ENCODE data around the gene ACVR2A. TPM values are rescaled to one million over a fixed set of nuclear protein-coding genes. Genes with fewer than 3 reads are reported as not detected.

ACVR2A gene
- polyA plus RNA-seq, 1 donor from 2014 or later, result 139 TPM

DNA sequence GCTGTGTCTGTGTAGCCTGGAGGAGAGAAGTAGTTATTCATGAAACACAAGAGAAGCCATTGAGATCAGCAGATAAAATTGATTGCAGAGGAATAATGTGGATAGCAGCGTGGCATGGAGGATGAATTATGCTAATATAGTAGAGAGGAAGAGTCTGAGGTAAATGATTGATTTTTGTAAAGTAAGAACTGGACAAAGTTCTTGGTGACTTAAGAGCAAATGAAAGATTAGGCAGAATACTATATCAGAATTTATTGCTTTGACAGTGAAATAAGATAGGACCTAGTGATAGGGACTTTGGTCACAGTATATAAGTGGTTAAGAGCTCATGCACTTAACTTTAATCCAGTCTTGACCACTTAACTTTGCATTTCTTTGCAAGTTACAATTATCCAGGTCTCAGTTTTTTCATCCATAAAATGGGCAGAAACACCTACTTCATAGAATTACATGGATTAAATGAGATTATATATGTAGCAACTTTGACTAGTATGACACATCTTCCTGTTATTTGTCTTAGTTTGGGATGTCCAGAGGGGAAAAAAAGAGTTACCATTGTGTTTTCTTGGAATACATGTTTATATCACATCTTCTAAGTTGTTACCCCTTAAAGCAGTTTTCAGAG is 29.1 kb downstream of the ACVR2A start:
- Histone ChIP-seq H3K9me3 (ENCODE audit: low read length) (no peaks in the 10 kb centered on the region), H3K27ac (ENCODE audit: low read length) (no peak overlapping the region), H3K79me2 (replicated peaks; ENCODE audit: insufficient read depth, low read length) (peaks cover 100% of the 10 kb centered on the region), H3F3A (ENCODE audit: insufficient read depth, low read length, poor library complexity, severe bottlenecking) (no peaks in the 10 kb centered on the region), H3K27me3 (ENCODE audit: insufficient read depth, low read depth, low read length) (no peaks in the 10 kb centered on the region), H2AFZ (ENCODE audit: low read depth, low read length) (no peak overlapping the region), H3K4me2 (ENCODE audit: low read length) (no peak overlapping the region), H3K36me3 (ENCODE audit: insufficient read depth, low read length) (no peaks in the 10 kb centered on the region), H3K9ac (ENCODE audit: low read length) (no peak overlapping the region), H3K9me2 (ENCODE audit: insufficient read depth, low read length) (no peaks in the 10 kb centered on the region), H4K20me1 (ENCODE audit: insufficient read depth) (peaks cover 47% of the 10 kb centered on the region), H3K4me3 (ENCODE audit: low read length) (no peak overlapping the region)
- no peak for TF ChIP-seq EP300 (conservative IDR thresholded peaks at IDR 0.05; ENCODE audit: poor library complexity, severe bottlenecking)
- TF ChIP-seq, protein P1, sequence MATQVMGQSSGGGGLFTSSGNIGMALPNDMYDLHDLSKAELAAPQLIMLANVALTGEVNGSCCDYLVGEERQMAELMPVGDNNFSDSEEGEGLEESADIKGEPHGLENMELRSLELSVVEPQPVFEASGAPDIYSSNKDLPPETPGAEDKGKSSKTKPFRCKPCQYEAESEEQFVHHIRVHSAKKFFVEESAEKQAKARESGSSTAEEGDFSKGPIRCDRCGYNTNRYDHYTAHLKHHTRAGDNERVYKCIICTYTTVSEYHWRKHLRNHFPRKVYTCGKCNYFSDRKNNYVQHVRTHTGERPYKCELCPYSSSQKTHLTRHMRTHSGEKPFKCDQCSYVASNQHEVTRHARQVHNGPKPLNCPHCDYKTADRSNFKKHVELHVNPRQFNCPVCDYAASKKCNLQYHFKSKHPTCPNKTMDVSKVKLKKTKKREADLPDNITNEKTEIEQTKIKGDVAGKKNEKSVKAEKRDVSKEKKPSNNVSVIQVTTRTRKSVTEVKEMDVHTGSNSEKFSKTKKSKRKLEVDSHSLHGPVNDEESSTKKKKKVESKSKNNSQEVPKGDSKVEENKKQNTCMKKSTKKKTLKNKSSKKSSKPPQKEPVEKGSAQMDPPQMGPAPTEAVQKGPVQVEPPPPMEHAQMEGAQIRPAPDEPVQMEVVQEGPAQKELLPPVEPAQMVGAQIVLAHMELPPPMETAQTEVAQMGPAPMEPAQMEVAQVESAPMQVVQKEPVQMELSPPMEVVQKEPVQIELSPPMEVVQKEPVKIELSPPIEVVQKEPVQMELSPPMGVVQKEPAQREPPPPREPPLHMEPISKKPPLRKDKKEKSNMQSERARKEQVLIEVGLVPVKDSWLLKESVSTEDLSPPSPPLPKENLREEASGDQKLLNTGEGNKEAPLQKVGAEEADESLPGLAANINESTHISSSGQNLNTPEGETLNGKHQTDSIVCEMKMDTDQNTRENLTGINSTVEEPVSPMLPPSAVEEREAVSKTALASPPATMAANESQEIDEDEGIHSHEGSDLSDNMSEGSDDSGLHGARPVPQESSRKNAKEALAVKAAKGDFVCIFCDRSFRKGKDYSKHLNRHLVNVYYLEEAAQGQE (IDR thresholded peaks at IDR 0.05; ENCODE audit: borderline replicate concordance), result no peak
- TF ChIP-seq SMC3 (conservative IDR thresholded peaks at IDR 0.05; ENCODE audit: poor library complexity), result no peak
- TF ChIP-seq EZH2 (IDR thresholded peaks at IDR 0.05; ENCODE audit: borderline replicate concordance, insufficient read depth, low read length, poor library complexity, severe bottlenecking), result no peak
- TF ChIP-seq RAD21 (conservative IDR thresholded peaks at IDR 0.05), result no peak
- no peak for TF ChIP-seq POLR2AphosphoS5 (IDR thresholded peaks at IDR 0.05)
- TF ChIP-seq, protein P2, sequence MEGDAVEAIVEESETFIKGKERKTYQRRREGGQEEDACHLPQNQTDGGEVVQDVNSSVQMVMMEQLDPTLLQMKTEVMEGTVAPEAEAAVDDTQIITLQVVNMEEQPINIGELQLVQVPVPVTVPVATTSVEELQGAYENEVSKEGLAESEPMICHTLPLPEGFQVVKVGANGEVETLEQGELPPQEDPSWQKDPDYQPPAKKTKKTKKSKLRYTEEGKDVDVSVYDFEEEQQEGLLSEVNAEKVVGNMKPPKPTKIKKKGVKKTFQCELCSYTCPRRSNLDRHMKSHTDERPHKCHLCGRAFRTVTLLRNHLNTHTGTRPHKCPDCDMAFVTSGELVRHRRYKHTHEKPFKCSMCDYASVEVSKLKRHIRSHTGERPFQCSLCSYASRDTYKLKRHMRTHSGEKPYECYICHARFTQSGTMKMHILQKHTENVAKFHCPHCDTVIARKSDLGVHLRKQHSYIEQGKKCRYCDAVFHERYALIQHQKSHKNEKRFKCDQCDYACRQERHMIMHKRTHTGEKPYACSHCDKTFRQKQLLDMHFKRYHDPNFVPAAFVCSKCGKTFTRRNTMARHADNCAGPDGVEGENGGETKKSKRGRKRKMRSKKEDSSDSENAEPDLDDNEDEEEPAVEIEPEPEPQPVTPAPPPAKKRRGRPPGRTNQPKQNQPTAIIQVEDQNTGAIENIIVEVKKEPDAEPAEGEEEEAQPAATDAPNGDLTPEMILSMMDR (IDR thresholded peaks at IDR 0.05; ENCODE audit: poor library complexity, severe bottlenecking), result no peak
- TF ChIP-seq TAF1 (IDR thresholded peaks at IDR 0.05; ENCODE audit: low read depth), result no peak
- TF ChIP-seq MXI1 (conservative IDR thresholded peaks at IDR 0.05; ENCODE audit: poor library complexity, severe bottlenecking), result no peak

DNA sequence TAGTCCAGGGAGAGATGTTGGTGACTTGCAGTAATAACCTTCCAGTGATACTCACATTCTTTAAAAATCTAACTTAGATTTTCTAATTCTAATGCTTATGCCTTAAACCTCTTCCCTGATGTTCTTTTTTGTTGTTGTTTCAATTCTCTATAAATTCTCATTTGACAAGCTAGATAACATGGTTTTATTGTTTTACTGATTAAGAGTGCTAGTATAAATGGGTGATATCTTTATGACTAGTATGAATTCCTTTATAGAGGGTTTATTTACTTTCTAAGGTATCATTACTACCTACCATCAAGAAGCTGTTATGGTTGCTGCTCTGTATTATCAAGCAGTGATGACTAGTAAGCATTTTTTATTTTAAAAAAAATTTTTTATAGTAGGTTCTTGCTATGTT is 35.0 kb downstream of the ACVR2A start:
- H4K20me1 ChIP-seq (ENCODE audit: insufficient read depth), result peaks cover 31% of the 10 kb centered on the region
- peaks cover 99% of the 10 kb centered on the region for H3K79me2 ChIP-seq (replicated peaks; ENCODE audit: insufficient read depth, low read length)
- no peaks in the 10 kb centered on the region for H3K9me3 ChIP-seq (ENCODE audit: low read length)
- H3K9me2 ChIP-seq (ENCODE audit: insufficient read depth, low read length), result no peaks in the 10 kb centered on the region
- no peak overlapping the region for H2AFZ ChIP-seq (ENCODE audit: low read depth, low read length)
- H3K9ac ChIP-seq (ENCODE audit: low read length), result no peak overlapping the region
- no peaks in the 10 kb centered on the region for H3K27me3 ChIP-seq (ENCODE audit: insufficient read depth, low read depth, low read length)
- no peak overlapping the region for H3K4me2 ChIP-seq (ENCODE audit: low read length)
- TF ChIP-seq, protein P2 (IDR thresholded peaks at IDR 0.05; ENCODE audit: poor library complexity, severe bottlenecking), result no peak
- TF ChIP-seq EZH2 (IDR thresholded peaks at IDR 0.05; ENCODE audit: borderline replicate concordance, insufficient read depth, low read length, poor library complexity, severe bottlenecking), result no peak
- TF ChIP-seq TAF1 (IDR thresholded peaks at IDR 0.05; ENCODE audit: low read depth), result no peak
- TF ChIP-seq, protein P1 (IDR thresholded peaks at IDR 0.05; ENCODE audit: borderline replicate concordance), result no peak
- no peak for TF ChIP-seq MXI1 (conservative IDR thresholded peaks at IDR 0.05; ENCODE audit: poor library complexity, severe bottlenecking)
- no peak for TF ChIP-seq POLR2AphosphoS5 (IDR thresholded peaks at IDR 0.05)
- TF ChIP-seq RAD21 (conservative IDR thresholded peaks at IDR 0.05), result no peak
- TF ChIP-seq SMC3 (conservative IDR thresholded peaks at IDR 0.05; ENCODE audit: poor library complexity), result no peak
- no peak for TF ChIP-seq EP300 (conservative IDR thresholded peaks at IDR 0.05; ENCODE audit: poor library complexity, severe bottlenecking)
- no peaks in the 10 kb centered on the region for H3K36me3 ChIP-seq (ENCODE audit: insufficient read depth, low read length)
- H3F3A ChIP-seq (ENCODE audit: insufficient read depth, low read length, poor library complexity, severe bottlenecking), result no peaks in the 10 kb centered on the region
- H3K27ac ChIP-seq (ENCODE audit: low read length), result no peak overlapping the region
- H3K4me3 ChIP-seq (ENCODE audit: low read length), result no peak overlapping the region
